Measurements from ENCODE around the gene TOX2.

Gene TOX2

GRCh38 chr20:44111712-44112335 is 197.2 kb downstream of the TOX2 start:
- DNase-seq, result no peak

GRCh38 chr20:44112456-44112855 is 197.8 kb downstream of the TOX2 start:
- DNase-seq, result no peak

GRCh38 chr20:44112889-44113617 is 198.4 kb downstream of the TOX2 start:
- DNase-seq, result no peak

- DNase-seq, result no peak
Measured at GRCh38 chr20:44113618-44114376, 199.1 kb downstream of the TOX2 start.

DNA sequence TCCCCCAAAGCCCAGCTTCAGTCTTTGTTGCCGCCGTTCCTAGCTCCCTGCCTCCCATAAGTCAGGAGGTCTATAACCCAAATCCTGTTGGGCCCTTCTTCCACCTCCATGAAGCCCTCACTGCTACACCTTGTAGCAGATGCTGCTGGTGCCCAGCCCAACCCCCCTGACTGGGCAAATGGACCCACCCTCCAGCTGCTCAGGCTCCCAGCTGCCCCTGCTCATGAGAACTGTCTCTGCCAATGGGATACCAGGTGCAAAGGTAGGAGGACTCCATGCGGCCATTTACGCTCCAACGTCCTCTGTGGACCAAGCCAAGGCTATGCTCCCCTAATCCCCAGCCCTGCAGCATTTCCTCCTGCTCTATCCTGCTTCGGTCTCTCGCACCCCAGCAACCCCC is 200.5 kb downstream of the TOX2 start:
- DNase-seq, result no peak

- DNase-seq, result no peak
Measured at GRCh38 chr20:44115762-44116644, 201.4 kb downstream of the TOX2 start.

- no peak for DNase-seq
Measured at GRCh38 chr20:44117296-44118184, 202.9 kb downstream of the TOX2 start.

DNA sequence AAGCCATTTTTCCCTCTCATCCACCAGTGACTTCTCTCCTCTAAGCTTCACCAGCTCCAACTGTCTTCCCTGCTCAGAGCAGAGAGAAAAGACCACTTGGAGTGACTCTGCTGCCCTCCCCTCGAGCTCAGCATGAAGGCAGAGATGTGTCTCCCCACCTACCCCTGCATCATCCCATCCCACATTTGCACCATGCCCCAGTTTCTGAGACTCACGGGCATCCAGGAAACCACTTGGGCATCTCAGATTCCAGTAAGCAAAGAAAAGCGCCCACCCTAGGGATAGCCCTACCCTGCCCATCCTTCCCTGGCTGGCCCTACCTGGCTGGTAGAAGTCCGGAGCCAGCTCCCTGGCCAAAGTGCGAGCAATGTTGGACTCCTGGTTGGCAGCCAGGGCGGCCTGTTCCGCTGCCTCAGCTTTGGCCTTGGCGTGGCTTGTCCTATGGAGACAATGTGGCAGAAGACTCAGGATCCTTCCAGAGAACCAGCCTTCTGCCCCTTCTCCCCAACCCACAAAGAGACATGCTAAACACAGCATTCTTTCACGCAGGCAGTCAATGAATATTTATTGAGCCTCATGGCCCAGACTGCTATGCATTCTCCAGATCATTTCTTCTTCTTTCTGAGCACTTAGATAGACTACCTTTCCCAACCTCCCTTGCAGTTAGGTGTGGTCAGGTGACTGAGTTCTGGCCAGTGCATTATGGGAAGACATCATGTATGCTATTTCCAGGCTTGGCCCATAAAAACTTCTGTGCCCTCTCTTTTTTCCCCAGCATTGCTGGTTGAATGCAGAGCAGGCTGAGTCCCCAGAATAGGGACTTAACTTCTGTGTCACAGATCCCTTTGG is 203.8 kb downstream of the TOX2 start:
- no peak for DNase-seq

Measured in DMS 273 treated with DMSO at 0.1 percent for 48 hours (cell line).